K562 (cell line): ENCODE measurements around the gene RNASE7. TPM values are rescaled to one million over a fixed set of nuclear protein-coding genes. Genes with fewer than 3 reads are reported as not detected.

Experiments used
- ARID2 ChIP-seq: fragments of 450-650 bp; IDR thresholded peaks from 2 replicates; pipeline ENCODE4 v1.6.1; 2017; ENCODE audit warnings: antibody characterized with exemption, mild to moderate bottlenecking
- BRD9 ChIP-seq: fragments of 450-650 bp; IDR thresholded peaks from 2 replicates; pipeline ENCODE4 v1.6.1; 2018; ENCODE audit warnings: low read depth; ENCODE audit not compliant: partially characterized antibody
- CBFA2T3 ChIP-seq: fragments of 450-650 bp; IDR thresholded peaks from 2 replicates; pipeline ENCODE4 v1.6.1; 2017
- CC2D1A ChIP-seq: fragments of 450-650 bp; IDR thresholded peaks from 2 replicates; pipeline ENCODE4 v1.6.1; 2017; ENCODE audit warnings: mild to moderate bottlenecking
- HMGN3 ChIP-seq: IDR thresholded peaks from 2 replicates; pipeline ENCODE4 v1.6.1; 2011; ENCODE audit warnings: borderline replicate concordance, low read depth, mild to moderate bottlenecking, mixed read lengths, low read length; ENCODE audit not compliant: insufficient read length; ENCODE audit errors: extremely low read depth
- JUND ChIP-seq, 2 experiments: IDR thresholded peaks; 2 replicates in 1 of 2; 3 replicates in 1 of 2; pipeline ENCODE4 v1.6.1; 2011; ENCODE audit warnings: borderline replicate concordance in 2 of 2, low read depth in 2 of 2, low read length in 2 of 2, improper control_type of control experiment in 1 of 2, missing biosample characterization in 1 of 2, missing genetic modification characterization in 1 of 2, missing genetic modification reagents in 1 of 2
- MED1 ChIP-seq: sonication (generic); formaldehyde crosslinking; IDR thresholded peaks from 2 replicates; pipeline ENCODE4 v1.8.1; 2023; ENCODE audit warnings: missing genetic modification reagents, borderline replicate concordance
- NBN ChIP-seq: fragments of 450-650 bp; IDR thresholded peaks from 2 replicates; pipeline ENCODE4 v1.6.1; 2016; ENCODE audit warnings: low read depth, mild to moderate bottlenecking
- NR1H2 ChIP-seq: sonication (generic); formaldehyde crosslinking; IDR thresholded peaks from 2 replicates; pipeline ENCODE4 v1.4.0; 2020; ENCODE audit warnings: mild to moderate bottlenecking, missing genetic modification reagents
- TEAD4 ChIP-seq, 2 experiments: sonication (generic) in 1 of 2; formaldehyde crosslinking in 1 of 2; IDR thresholded peaks; 2 replicates each; pipeline versions ENCODE4 v1.6.1 to v1.8.0; 2012 to 2022; ENCODE audit warnings: borderline replicate concordance in 1 of 2, inconsistent platforms in 1 of 2, low read length in 1 of 2, mild to moderate bottlenecking in 1 of 2, missing genetic modification reagents in 1 of 2
- ZNF212 ChIP-seq: fragments of 450-650 bp; formaldehyde crosslinking; IDR thresholded peaks from 2 replicates; pipeline ENCODE4 v1.4.0; 2020; ENCODE audit warnings: mild to moderate bottlenecking
- polyA plus RNA-seq, 8 experiments: library from polyadenylated mRNA; depleted of rRNA in 4 of 8; stranded (reverse) in 5 of 8; unstranded in 3 of 8; fragments of >200 nt; fragmentation: Nextera tagmentation in 2 of 8; fragmentation: Illumina TruSeq in 1 of 8; extraction: Ambion mirVana in 2 of 8; extraction: Trizol in 1 of 8; gene quantifications; 2 replicates each; pipeline versions ENCODE4 v1.2.1 to v1.2.3, GENCODE V29; 2011 to 2014; ENCODE audit warnings: inconsistent platforms in 1 of 8, missing spikeins in 1 of 8
- total RNA-seq, 7 experiments: library from RNA; depleted of rRNA in 6 of 7; stranded (reverse); fragments of >200 nt in 6 of 7; fragmentation: Illumina TruSeq in 2 of 7; extraction: Trizol in 2 of 7; gene quantifications; 2 replicates each; pipeline versions ENCODE4 v1.2.1 to v1.2.3, GENCODE V29; 2011 to 2021; ENCODE audit warnings: low replicate concordance in 1 of 7
- TF ChIP-seq, protein P1 (sequence below), 2 experiments: IDR thresholded peaks in 1 of 2; conservative IDR thresholded peaks in 1 of 2; 2 replicates each; pipeline ENCODE4 v1.6.1; 2016; ENCODE audit warnings: low read depth in 2 of 2, mild to moderate bottlenecking in 1 of 2, missing compliant biosample characterization in 1 of 2, missing genetic modification characterization in 1 of 2, moderate library complexity in 1 of 2
- TF ChIP-seq, protein P2 (sequence below): sonication (generic); formaldehyde crosslinking; IDR thresholded peaks from 2 replicates; pipeline ENCODE4 v1.9.0; 2022; ENCODE audit warnings: mild to moderate bottlenecking, missing genetic modification reagents
- TF ChIP-seq, protein P3 (sequence below), 2 experiments: fragments of 450-650 bp; formaldehyde crosslinking in 1 of 2; IDR thresholded peaks; 2 replicates each; pipeline versions ENCODE4 v1.4.0 to v1.6.1; 2014 to 2020; ENCODE audit warnings: mild to moderate bottlenecking in 2 of 2, borderline replicate concordance in 1 of 2, low read depth in 1 of 2

Gene RNASE7
- total and polyA plus RNA-seq, 9 of the 15 experiments (the other 6 are each of a cell fraction or from before 2014, with no cell fraction given), result not detected

DNA sequence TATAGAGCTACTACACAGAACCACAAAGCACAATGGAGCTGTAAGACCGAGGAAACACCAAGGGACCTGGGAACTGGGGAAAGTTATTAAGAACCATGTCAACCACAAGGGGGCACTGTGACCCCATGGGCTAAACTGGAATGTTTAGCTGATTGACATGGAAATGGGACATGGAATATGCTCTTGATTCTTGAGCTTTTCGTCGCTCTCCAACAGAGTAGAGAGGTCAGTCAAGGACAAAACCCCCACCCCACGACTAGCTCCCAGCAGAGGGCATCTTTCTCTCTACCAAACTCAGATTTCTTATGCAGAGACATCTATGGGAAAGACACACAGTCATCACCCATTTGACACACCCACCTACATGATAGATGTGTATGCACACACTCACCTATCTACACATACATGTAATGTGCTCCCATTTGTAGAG lies 27.4 kb upstream of the RNASE7 start (continued):
- 0 out of 2 replicates have a peak, but pooled peaks have one; percentile 27 for TF ChIP-seq TEAD4 (IDR thresholded peaks at IDR 0.05; ENCODE audit: low read length)
- no peak for TF ChIP-seq TEAD4 (CRISPR knock-in tag; IDR thresholded peaks at IDR 0.05; ENCODE audit: borderline replicate concordance)
- no peak for TF ChIP-seq ZNF212 (CRISPR knock-in tag)
- peak; percentile 81; the same call in 1 of the 2 replicates for TF ChIP-seq CC2D1A
- TF ChIP-seq NBN, result peak; percentile 33; the same call in 1 of the 2 replicates
- TF ChIP-seq NR1H2, result no peak
- peak; percentile 33; the same call in 1 of the 2 replicates for TF ChIP-seq JUND (IDR thresholded peaks at IDR 0.05; ENCODE audit: borderline replicate concordance, low read depth, low read length)
- TF ChIP-seq JUND (tag; IDR thresholded peaks at IDR 0.05; ENCODE audit: borderline replicate concordance, low read depth, low read length), result no peak
- no peak for TF ChIP-seq MED1 (CRISPR knock-in tag)
- TF ChIP-seq CBFA2T3, result 0 out of 2 replicates have a peak, but pooled peaks have one; percentile 3
- TF ChIP-seq, protein P1, sequence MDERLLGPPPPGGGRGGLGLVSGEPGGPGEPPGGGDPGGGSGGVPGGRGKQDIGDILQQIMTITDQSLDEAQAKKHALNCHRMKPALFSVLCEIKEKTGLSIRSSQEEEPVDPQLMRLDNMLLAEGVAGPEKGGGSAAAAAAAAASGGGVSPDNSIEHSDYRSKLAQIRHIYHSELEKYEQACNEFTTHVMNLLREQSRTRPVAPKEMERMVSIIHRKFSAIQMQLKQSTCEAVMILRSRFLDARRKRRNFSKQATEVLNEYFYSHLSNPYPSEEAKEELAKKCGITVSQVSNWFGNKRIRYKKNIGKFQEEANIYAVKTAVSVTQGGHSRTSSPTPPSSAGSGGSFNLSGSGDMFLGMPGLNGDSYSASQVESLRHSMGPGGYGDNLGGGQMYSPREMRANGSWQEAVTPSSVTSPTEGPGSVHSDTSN (CRISPR knock-in tag; IDR thresholded peaks at IDR 0.05; ENCODE audit: low read depth), result peak; percentile 66
- TF ChIP-seq, protein P1 (tag; conservative IDR thresholded peaks at IDR 0.05; ENCODE audit: low read depth), result peak; percentile 87
- TF ChIP-seq, protein P2, sequence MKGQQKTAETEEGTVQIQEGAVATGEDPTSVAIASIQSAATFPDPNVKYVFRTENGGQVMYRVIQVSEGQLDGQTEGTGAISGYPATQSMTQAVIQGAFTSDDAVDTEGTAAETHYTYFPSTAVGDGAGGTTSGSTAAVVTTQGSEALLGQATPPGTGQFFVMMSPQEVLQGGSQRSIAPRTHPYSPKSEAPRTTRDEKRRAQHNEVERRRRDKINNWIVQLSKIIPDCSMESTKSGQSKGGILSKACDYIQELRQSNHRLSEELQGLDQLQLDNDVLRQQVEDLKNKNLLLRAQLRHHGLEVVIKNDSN (CRISPR knock-in tag), result no peak
- TF ChIP-seq ARID2, result peak; percentile 88
- TF ChIP-seq HMGN3, result no peak
- TF ChIP-seq, protein P3, sequence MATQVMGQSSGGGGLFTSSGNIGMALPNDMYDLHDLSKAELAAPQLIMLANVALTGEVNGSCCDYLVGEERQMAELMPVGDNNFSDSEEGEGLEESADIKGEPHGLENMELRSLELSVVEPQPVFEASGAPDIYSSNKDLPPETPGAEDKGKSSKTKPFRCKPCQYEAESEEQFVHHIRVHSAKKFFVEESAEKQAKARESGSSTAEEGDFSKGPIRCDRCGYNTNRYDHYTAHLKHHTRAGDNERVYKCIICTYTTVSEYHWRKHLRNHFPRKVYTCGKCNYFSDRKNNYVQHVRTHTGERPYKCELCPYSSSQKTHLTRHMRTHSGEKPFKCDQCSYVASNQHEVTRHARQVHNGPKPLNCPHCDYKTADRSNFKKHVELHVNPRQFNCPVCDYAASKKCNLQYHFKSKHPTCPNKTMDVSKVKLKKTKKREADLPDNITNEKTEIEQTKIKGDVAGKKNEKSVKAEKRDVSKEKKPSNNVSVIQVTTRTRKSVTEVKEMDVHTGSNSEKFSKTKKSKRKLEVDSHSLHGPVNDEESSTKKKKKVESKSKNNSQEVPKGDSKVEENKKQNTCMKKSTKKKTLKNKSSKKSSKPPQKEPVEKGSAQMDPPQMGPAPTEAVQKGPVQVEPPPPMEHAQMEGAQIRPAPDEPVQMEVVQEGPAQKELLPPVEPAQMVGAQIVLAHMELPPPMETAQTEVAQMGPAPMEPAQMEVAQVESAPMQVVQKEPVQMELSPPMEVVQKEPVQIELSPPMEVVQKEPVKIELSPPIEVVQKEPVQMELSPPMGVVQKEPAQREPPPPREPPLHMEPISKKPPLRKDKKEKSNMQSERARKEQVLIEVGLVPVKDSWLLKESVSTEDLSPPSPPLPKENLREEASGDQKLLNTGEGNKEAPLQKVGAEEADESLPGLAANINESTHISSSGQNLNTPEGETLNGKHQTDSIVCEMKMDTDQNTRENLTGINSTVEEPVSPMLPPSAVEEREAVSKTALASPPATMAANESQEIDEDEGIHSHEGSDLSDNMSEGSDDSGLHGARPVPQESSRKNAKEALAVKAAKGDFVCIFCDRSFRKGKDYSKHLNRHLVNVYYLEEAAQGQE (IDR thresholded peaks at IDR 0.05; ENCODE audit: borderline replicate concordance), result peak; percentile 92
- TF ChIP-seq, protein P3 (CRISPR knock-in tag; IDR thresholded peaks at IDR 0.05; ENCODE audit: low read depth), result no peak
- TF ChIP-seq BRD9, result no peak
